Stimulated activated CD4-positive, alpha-beta T cell treated with anti-CD3 and anti-CD28 coated beads, TNF-alpha, amount 100 ng/mL, for 4 hours (primary cell): ENCODE data around the gene ETV3L.
"Not testable (repeated sequence)": the region's sequence is repeated elsewhere in the genome, so short reads cannot be mapped to it uniquely, and the experiment has no call there.

Experiments used
- DNase-seq, 3 experiments: peaks; one replicate each; pipeline ENCODE4 v3.0.0-alpha.2; 2020; ENCODE audit warnings: low read depth in 3 of 3

The ETV3L gene

DNA sequence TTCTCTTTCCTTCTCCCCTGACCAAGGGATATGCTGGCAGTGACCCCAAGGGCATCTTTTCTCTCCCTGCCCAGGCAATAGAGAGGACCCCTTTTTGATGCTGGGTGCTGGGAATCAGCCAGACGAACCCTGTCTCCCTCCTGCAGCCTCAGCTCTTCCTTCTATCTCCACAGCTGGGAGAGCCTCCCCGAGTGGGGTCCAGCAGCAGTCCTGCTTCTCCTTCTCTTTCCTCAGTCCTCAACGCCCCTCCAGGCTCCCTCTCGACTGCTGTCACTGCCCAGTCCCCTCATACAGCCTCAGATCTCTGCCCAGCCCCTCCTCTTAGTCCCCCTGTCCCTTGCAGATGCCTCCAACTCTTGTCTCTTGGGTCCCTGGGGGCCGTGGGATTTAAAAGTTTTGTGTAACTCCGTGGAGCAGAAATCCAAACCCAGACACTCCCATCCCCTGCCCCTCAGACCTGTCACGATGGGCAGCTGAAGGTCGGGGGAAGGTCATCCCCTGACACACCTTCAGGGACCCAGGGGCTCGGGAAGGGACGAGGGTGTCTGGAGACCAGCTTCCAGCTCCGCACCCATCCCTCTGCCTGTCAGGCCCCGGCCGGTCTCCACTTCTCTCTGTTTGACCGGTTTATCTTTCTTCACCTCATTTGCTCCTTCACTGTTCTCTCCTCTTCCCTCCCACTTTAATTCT, 5.8 kb upstream of the ETV3L start:
- DNase-seq, result no peak

DNA sequence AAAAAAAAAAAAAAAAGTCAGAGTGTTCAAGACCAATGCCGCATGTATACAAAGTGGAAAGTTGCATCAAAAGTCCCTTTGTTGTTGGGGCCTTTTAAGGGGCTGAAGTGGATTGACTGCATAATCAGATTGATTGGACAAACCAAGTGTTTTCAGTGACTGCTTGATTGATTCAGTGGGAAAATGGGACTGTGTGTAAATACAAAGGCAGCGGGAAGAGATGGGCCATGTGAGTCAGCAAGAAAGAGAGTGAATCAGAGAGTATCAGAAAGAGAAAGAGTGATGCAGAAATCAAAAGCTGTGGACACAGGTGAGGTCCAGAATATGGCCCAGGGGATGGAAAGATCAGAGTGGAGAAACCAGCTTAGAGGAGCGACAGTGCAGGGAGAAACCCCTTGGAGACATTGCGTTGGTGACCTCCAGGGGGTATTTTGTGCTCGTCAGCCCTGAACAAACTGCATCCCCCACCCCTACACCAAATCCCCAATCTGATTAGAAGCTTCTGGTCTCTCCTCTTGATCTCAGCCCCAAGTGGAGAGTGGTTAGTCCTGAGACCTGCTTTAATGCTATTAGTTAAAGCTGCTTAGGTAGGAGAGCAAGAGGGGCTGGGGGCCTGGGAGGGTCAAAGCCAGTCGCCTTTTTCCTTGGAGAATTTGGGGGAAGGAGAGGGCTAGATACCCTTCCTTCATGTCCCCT, 5.1 kb upstream of the ETV3L start:
- DNase-seq, result no peak

DNA sequence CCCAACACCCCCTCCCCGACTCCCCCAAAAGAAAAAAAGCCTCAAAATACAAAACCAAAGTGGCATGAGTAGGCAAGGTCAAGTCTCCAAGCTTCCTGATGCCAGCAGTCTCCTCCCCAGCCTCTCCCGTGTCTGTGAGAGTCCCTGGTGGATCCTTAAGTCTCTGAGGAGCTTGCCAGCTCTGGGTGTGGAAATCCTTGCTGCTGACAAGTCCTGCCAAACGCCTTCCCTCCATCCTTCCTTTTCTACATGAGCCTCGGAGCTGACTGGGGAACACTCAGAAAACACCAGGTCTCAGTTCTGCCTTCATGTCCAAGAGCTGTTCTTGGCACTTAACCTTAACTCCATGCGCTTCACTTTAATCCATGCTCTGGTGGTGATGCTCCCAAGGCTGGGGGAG, 3.7 kb upstream of the ETV3L start:
- no peak for DNase-seq

DNA sequence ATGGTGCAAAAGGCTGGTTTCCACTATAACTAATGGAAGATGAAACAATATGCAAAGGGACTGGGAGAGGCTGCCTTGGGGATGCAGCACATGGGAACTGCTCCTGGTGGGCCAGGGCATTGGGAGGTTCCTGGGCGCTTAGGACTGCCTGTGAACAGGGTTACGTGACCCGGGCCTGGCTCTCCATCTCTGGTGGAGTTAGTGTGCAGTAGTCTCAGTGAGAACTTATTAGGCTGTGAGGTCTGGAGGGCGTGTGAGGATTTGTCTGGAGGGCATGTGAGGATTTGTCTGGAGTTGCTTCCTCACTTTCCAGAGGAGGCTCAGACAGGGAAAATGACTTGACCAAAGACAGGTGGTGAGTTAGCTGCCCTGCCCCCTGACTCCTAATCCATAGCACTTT, 1.5 kb upstream of the ETV3L start:
- no peak for DNase-seq

DNA sequence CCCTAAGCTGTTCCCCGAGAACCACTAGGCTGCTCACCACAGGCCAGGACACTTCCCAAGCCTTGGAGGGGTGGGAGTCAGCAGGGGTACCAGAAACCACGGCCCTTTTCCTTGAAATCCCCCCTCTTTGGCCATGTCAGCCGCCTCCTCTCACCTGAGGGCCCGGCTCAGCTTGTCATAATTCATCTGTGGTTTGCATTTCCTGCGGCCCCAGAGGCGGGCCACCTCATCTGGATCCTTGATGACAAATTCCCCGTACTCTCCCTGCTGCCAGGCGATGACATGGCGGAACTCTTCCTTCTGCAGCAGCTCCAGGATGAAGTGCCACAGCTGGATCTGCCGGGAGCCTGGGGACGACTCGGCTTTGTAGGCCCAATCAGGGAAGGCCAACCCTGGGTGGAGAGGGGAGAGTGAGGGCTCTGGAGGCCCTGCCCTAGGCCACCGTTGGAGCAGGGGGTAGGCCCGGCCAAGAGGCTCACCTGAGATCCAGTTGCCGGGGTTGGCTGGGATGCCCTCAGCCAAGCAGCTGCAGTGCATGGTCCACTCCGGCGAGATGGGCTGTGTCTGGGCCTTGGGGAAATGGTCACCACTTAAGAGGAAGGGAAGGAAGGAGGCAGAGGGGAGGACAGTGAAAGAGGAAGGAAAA, 498 bp downstream of the ETV3L start:
- not testable (repeated sequence) for DNase-seq

DNA sequence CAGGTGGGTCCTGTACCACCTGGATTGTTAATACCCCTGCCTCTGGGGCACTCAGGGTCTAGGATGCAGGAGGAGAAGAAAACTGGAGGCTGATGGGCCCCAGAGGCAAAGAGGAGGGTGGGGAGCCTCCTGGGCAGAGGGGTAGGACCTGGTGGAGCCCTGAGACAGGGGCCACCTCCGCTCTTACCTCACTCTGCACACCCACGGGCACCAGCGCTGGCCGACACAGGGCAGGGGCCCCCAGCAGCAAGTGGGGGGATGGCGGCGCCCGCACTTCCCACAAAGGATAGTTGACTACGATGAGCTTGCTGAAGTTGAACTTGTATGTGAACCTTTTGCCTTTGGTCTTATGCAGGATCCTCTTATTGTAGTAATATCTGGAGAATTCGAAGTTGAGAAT, 1.1 kb downstream of the ETV3L start:
- no peak for DNase-seq

DNA sequence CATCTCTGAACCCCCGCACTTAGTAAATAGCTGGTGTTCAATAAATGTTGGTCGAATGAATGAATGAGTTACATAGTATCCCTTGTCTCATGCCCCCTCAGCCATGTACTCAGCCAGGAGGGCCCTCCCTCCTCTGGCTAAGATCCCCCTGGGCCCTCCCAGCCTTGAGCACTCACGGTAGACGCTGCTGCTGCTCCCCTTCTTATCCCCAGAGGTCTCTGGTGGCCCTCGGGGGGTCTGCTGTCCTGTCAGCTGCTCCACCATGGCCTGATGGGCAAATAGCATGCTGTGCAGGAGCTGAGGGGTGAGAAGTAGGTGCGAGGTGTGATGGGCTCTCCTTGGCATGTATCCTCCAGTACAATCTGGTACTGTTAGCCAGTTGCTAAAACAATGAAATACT, 1.9 kb downstream of the ETV3L start:
- DNase-seq, result no peak

DNA sequence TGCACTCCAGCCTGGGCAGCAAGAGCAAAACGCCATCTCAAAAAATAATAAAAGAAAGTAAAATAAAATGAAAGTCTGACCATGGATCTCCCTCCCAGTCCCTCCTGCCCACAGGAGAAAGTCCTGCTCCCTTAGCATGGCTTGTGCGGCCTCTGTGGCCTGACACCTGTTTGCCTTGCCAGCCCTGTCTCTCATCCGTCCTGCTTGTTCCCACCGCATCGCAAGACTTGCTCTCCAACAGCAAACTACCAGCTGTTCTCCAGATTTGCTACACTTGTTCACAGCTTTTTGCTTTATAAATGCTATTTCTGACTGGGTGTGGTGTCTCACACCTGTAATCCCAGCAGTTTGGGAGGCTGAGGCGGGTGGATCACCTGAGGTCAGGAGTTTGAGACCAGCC, 2.7 kb downstream of the ETV3L start:
- DNase-seq, result no peak

DNA sequence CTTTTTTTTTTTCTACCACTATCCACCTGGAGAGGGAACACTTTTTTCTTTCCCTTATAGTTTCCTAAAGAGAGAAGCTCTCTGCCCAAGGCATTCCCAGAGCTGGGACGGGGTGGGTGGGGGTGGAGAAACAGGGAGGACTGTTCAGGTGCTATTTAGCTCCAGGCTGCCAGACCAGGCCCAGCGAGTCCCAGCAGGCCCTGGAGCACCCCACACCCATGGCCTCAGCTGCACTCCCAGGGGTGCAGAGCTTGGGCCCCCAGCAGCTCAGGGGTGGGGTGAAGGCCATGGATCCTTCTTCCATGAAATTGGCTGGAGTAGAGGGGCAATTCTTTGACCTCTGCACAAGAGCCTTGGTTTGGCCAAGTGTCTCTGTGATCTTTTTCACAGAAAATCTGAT, 4.1 kb downstream of the ETV3L start:
- no peak for DNase-seq

DNA sequence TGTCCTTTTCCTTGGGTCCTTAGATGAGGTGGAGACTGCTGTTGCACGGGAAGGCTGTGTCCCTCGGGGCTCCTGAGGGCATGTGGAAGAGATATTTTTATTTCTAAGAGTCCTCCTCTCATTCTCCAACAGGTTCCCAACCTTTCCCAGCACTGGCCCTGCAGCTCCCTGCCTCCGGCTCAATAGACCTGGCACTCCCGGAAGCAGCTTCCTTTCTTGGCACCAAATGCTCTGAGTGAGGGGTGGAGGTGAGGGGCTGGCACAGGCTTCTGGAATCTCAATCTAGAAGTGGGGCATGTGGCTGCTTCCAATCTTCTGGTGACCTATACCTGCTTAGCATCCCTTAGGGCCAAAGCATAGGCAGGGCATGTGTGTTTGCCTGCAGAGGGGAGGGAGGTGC, 4.5 kb downstream of the ETV3L start:
- DNase-seq, result no peak

DNA sequence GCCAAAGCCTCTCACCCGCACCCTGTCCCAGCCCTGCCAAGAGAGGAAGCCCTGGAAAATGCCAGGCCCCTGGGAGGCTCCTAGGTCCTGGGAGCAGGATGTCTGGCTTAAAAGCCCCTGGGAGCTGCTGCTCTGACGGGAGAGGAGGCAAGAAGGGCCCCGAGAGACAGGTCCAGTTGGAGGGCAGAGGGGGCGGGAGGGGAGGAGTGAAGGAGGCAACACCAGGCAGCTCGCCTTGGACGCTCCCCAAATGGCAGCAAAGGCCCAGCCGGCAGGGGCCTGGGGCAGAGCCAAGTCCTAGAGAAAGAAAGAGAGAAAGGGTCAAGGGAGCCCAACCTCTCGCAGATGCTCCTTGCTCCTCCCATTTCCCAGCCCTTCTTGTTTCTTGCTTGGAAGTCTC, 6.8 kb downstream of the ETV3L start:
- DNase-seq, result no peak

DNA sequence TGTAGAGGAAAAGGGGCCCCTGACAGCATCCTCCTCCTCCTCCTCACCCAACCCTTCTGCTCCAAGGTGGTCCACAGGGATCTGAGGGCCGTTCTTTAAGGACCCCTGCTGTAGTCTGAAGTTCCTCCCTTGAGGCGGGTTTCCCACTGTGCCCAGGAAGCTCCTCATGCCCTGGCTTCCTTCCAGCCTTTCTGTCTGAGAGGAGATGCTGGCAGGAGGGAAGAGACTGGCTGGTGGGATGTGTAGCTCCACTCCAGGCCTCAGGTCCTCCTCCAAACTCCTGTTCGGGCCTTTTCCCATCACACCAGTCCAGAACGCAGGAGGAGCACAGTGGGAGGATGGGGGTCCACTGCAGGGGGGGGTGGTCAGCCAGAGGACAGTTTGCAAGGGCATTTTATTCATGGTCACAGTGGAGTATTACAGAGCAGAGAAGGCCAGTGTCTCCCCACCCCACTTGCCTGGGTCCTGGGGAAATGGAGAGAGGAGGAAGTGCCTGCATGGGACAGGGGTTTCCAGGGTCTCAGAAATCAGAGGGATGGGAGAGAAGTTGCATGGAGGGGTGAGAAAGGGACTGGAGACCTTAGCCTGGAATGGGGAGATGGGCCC, 7.8 kb downstream of the ETV3L start:
- no peak for DNase-seq

DNA sequence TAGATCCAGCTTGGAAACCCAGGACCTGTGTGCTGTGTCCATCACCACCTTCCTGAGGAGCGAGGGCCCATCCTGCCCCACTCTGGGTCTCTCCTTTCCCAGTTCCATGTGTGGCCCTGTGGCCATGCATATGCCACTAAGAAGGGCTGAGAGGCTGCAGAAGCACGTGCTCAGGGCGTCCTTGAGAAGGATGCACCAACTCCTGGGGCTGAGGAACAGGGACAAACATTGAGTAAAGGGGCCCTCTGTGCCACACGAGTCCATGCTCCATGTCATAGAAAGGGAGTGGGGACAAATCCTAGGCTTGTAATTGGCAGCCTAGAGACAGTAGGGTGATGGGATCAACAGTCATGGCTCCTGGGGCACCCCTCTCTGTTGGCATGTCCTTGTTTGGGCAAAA, 8.4 kb downstream of the ETV3L start:
- DNase-seq, result no peak

DNA sequence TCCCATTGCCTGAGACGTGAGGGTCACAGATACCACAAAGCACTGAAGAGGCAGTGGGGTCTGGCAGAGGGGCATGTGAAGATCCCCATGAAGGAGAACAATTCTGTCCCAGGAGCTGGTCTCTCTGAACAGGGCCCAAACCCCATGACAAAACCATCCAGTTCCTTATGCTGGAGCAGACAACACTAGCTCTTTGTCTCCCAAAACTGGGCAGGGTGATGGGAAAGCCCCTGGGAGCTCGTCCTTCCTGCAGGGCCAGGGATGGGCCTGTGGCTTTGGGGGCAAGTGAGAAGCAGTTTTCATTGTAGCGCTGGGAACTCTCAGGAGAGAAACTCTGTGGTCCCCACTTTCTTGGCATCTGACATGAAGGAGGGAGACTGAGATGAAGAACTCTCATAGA, 8.8 kb downstream of the ETV3L start:
- no peak for DNase-seq

DNA sequence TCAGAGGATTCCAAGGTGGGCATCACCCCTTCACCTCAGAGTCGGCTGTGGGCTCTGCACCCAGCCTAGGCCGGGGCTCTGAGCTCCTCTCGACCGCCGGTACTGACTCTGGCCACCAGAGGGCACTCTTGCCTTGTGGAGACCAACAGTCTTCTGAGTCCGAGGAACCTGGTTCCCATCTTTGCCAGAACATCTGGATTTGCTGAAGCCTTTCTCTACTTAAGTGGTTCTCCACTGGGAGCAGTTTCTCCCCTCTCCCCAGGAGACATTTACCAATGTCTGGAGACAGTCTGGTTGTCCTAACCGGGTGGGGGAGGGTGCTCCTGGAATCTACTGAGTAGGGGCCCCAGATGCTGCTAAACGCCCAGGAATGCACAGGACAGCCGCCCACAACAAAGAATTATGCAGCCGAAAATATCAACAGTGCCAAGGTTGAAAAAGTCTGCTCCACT, 9.4 kb downstream of the ETV3L start:
- peak; percentile 71 to 85 (median 83) for DNase-seq

DNA sequence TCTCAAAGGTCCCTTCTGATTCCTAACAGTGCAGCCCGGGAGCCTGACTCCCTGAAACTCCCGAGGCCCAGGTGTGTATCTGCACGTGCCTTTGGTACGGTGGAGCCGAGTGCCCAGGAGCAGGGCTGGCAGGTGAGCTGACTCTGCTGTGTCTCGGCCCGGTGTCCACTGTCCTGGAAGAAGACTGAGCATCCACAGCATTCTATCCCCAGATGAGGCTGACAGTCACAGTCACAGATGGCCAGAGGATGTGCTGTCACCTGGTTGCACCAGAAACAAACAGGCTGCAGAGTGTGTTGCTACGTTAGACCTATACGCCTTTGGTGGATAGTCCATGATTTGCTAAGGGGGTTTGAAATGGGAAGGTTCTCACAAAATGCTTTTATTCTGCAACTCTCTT, 9.8 kb downstream of the ETV3L start:
- no peak for DNase-seq

DNA sequence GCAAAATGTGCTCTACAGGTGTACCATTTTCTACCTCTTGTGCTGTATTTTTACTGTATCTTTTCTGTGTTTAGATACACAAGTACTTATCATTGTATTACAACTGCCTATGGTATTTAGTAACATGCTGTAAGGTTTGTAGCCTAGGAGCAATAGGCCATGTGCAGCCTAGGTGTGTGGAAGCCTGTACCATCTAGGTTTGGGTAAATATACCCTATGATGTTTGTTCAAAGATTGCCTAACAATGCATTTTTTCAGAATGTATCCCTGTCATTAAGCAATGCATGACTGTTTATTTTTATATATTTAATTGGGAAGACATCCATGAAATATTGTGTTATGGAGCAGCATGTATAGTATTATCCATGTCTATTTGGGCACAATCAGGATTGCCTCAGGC, 11.0 kb downstream of the ETV3L start:
- DNase-seq, result no peak

DNA sequence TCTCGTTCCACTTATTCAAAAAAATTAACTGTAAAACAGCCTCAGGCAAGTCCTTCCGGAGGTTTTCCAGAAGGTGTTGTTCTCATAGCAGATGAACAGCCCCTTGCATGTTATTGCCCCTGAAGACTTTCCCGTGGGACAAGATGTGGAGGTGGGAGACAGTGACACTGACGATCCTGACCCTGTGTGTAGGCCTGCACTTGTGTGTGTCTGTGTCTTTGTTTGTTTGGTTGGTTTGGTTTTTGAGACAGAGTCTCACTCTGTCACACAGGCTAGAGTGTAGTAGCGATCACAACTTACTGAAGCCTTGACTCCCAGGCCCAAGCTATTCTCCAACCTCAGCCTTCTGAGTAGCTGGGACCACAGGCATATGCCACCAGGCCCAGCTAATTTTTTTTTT, 12.6 kb downstream of the ETV3L start:
- DNase-seq, result no peak

DNA sequence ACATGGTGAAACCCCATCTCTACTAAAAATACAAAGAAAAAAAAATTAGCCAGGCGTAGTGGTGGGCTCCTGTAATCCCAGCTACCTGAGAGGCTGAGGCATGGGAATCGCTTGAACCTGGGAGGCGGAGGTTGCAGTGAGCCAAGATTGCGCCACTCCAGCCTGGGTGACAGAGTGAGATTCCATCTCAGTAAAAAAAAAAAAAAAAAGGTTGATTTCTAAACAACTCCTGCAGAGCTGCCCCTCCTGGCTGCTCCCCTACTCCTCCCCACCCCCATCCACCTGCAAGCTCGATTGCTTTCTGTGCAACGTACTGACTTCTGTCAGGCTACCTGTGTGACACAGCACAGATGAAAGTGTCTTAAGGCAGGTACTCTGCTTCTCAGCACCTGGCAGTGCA, 13.3 kb downstream of the ETV3L start:
- DNase-seq, result no peak

DNA sequence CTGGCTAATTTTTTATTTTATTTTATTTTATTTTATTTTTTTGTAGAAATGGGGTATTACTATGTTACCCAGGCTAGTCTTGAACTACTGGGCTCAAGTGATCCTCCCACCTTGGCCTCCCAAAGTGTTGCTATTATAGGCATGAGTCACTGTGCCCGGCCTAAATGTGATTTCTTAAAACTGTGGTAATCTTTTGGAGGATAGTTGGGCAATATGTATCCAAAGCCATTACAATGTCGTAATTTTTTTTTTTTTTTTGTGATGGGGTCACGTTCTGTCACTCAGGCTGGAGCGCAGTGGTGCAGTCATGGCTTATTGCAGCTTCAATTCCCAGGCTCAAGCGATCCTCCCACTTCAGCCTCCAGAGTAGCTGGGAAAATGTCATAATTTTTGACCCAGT, 14.2 kb downstream of the ETV3L start:
- no peak for DNase-seq

DNA sequence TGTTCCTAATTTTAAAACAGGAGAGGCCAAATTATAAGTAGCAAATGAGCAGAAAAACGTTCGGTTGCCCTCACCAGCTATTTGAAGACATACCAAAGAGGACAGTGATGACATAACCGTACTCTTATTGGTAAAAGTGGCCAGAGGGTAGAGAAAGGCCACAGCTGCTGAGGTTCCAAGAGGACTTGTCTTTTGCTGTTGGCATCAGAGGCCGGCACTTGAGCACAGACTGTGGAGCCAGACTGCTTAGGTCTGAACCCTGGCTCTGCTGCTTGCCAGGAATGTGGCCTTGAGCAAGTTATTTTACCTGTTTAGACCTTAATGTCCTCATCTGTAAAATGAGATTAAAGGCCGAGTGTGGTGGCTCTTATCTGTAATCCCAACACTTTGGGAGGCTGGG, 14.9 kb downstream of the ETV3L start:
- no peak for DNase-seq

DNA sequence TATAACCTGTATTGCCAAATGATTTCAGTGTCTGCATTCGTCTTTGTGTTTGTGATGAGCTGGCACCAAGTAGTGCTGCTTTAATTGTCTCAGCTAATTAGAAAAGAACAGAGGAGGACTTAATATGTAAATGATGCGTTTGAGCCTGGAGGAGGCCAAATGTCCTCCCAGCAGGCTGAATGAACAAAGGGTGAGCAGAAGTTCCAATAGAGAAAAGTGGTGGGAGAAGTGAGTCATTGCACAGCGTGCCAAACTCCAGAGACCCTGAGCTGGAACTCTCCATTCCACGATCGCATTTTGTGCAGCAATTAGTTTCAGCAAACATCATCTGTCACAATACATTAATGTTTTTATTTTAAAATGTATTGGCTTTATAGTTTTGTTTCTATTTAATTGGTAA, 17.9 kb downstream of the ETV3L start:
- DNase-seq, result no peak

DNA sequence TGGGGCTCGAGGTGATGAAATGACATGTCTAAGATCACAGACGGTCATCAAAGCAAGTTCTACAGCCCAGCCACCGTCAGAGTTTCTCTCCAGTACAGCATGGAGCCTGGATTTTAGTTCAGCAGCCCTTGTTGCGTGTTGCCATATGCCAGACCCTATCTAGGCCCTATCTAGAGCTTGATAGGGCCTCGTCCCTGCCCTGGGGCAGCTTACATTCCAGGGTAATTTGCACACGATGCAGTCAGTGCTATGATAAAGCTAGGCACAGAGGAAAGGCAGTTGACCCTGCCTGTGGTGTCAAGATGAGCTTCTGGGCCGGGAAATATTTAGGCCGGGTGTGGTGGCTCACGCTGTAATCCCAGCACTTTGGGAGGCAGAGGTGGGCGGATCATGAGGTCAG, 18.9 kb downstream of the ETV3L start:
- DNase-seq, result no peak
